Liver (tissue), 9 donors: ENCODE measurements around the gene SLIT3. TPM values are rescaled to one million over a fixed set of nuclear protein-coding genes. Genes with fewer than 3 reads are reported as not detected.

Experiments
- DNase-seq: peaks from one replicate; pipeline ENCODE4 v3.0.0-alpha.2; 2017; ENCODE audit warnings: low spot score
- H3K27ac ChIP-seq, 2 donors: one replicate each; pipeline ENCODE4 v1.7.0; 2013; ENCODE audit warnings: inconsistent platforms in 2 of 2, low read length in 2 of 2, control low read depth in 1 of 2, low read depth in 1 of 2, mild to moderate bottlenecking in 1 of 2
- H3K27me3 ChIP-seq, 4 donors: one replicate each; pipeline versions ENCODE4 v1.6.1 to v1.7.0; 2013; ENCODE audit warnings: low read length in 3 of 4, inconsistent platforms in 1 of 4, mild to moderate bottlenecking in 1 of 4, moderate library complexity in 1 of 4; ENCODE audit not compliant: control insufficient read depth in 4 of 4, insufficient read depth in 4 of 4
- H3K36me3 ChIP-seq, 4 donors: one replicate each; pipeline versions ENCODE4 v1.6.1 to v1.7.0; 2013; ENCODE audit warnings: low read length in 3 of 4, mild to moderate bottlenecking in 3 of 4, low read depth in 1 of 4, moderate library complexity in 1 of 4; ENCODE audit not compliant: control insufficient read depth in 4 of 4, insufficient read depth in 3 of 4
- H3K4me1 ChIP-seq, 4 donors: one replicate each; pipeline versions ENCODE4 v1.6.1 to v1.7.0; 2013; ENCODE audit warnings: low read length in 3 of 4, mild to moderate bottlenecking in 3 of 4, moderate library complexity in 1 of 4; ENCODE audit not compliant: control insufficient read depth in 4 of 4, insufficient read depth in 4 of 4
- H3K4me3 ChIP-seq, 3 donors: one replicate each; pipeline versions ENCODE4 v1.6.1 to v1.7.0; 2013; ENCODE audit warnings: low read length in 3 of 3, control low read depth in 1 of 3, low read depth in 1 of 3, mild to moderate bottlenecking in 1 of 3
- H3K9ac ChIP-seq, 2 donors: one replicate each; pipeline ENCODE4 v1.7.0; 2013; ENCODE audit warnings: low read length in 2 of 2, mild to moderate bottlenecking in 2 of 2, moderate library complexity in 2 of 2, control low read depth in 1 of 2, low read depth in 1 of 2
- H3K9me3 ChIP-seq, 4 donors: one replicate each; pipeline versions ENCODE4 v1.6.1 to v1.7.0; 2013; ENCODE audit warnings: low read length in 3 of 4; ENCODE audit not compliant: control insufficient read depth in 4 of 4
- ATF3 ChIP-seq: IDR thresholded peaks from 2 replicates; pipeline ENCODE4 v1.6.1; 2016; ENCODE audit warnings: antibody characterized with exemption
- CTCF ChIP-seq: fragments of 150-350 bp; IDR thresholded peaks from 2 replicates; pipeline ENCODE4 v1.5.1; 2017; ENCODE audit warnings: improper control_type of control experiment, low read depth, low read length; ENCODE audit not compliant: missing input control
- EGR1 ChIP-seq, 2 donors: IDR thresholded peaks; 2 replicates each; pipeline ENCODE4 v1.6.1; 2016 to 2018; ENCODE audit warnings: antibody characterized with exemption in 2 of 2, low read depth in 2 of 2
- FOXA1 ChIP-seq: IDR thresholded peaks from 2 replicates; pipeline ENCODE4 v1.6.1; 2016; ENCODE audit warnings: antibody characterized with exemption
- FOXA2 ChIP-seq: IDR thresholded peaks from 2 replicates; pipeline ENCODE4 v1.6.1; 2016; ENCODE audit warnings: antibody characterized with exemption
- GABPA ChIP-seq, 2 donors: IDR thresholded peaks in 1 of 2; conservative IDR thresholded peaks in 1 of 2; 2 replicates each; pipeline ENCODE4 v1.6.1; 2016; ENCODE audit warnings: antibody characterized with exemption in 2 of 2, mild to moderate bottlenecking in 1 of 2, moderate library complexity in 1 of 2
- HNF4A ChIP-seq, 2 donors: conservative IDR thresholded peaks; 2 replicates each; pipeline ENCODE4 v1.6.1; 2016; ENCODE audit warnings: antibody characterized with exemption in 2 of 2, mild to moderate bottlenecking in 2 of 2
- HNF4G ChIP-seq: IDR thresholded peaks from 2 replicates; pipeline ENCODE4 v1.6.1; 2016; ENCODE audit warnings: antibody characterized with exemption
- JUND ChIP-seq, 2 donors: IDR thresholded peaks; 2 replicates each; pipeline ENCODE4 v1.6.1; 2016; ENCODE audit warnings: antibody characterized with exemption in 2 of 2
- MAX ChIP-seq: IDR thresholded peaks from 2 replicates; pipeline ENCODE4 v1.6.1; 2016; ENCODE audit warnings: antibody characterized with exemption
- NR2F2 ChIP-seq: IDR thresholded peaks from 2 replicates; pipeline ENCODE4 v1.6.1; 2016; ENCODE audit warnings: antibody characterized with exemption
- RAD21 ChIP-seq, 2 donors: IDR thresholded peaks; 2 replicates each; pipeline ENCODE4 v1.6.1; 2016; ENCODE audit warnings: antibody characterized with exemption in 2 of 2, mild to moderate bottlenecking in 2 of 2
- REST ChIP-seq: IDR thresholded peaks from 2 replicates; pipeline ENCODE4 v1.6.1; 2016; ENCODE audit warnings: antibody characterized with exemption, mild to moderate bottlenecking
- RXRA ChIP-seq, 2 donors: IDR thresholded peaks; 2 replicates each; pipeline ENCODE4 v1.6.1; 2017 to 2018; ENCODE audit warnings: antibody characterized with exemption in 2 of 2, mild to moderate bottlenecking in 1 of 2
- SP1 ChIP-seq: IDR thresholded peaks from 2 replicates; pipeline ENCODE4 v1.6.1; 2018; ENCODE audit warnings: antibody characterized with exemption, mild to moderate bottlenecking
- TAF1 ChIP-seq: conservative IDR thresholded peaks from 2 replicates; pipeline ENCODE4 v1.6.1; 2016; ENCODE audit warnings: antibody characterized with exemption, mild to moderate bottlenecking
- YY1 ChIP-seq: IDR thresholded peaks from 2 replicates; pipeline ENCODE4 v1.6.1; 2016; ENCODE audit warnings: antibody characterized with exemption, mild to moderate bottlenecking
- WGBS: extraction: QIAGEN DNeasy Blood & Tissue Kit; methylation state at CpG from one replicate; pipeline ENCODE4 v1.1.7; 2013; 5-methylcytosine and 5-hydroxymethylcytosine counted together
- polyA plus RNA-seq, 2 donors: library from polyadenylated mRNA; stranded (reverse) in 1 of 2; unstranded in 1 of 2; fragments of 200-250 nt in 1 of 2; fragments of >200 nt in 1 of 2; fragmentation: Nextera tagmentation in 1 of 2; extraction: Ambion mirVana in 1 of 2; gene quantifications; one replicate each; pipeline versions ENCODE4 v1.2.1 to v1.2.3, GENCODE V29; 2013 to 2015
- total RNA-seq, 2 donors: library from RNA; depleted of rRNA; stranded (reverse); fragments of >200 nt; gene quantifications; one replicate each; pipeline ENCODE4 v1.2.3, GENCODE V29; 2014
- donor health status: healthy.
- donor health status: healthy.
- donor health status: healthy.
- donor health status: healthy.
- donor health status: healthy.

The SLIT3 gene
- total and polyA plus RNA-seq, 4 donors, result 0.61 to 1.3 (median 0.91) TPM

GRCh38 chr5:169147534-169147933 is 153.4 kb downstream of the SLIT3 start:
- no peak for DNase-seq
- WGBS, result 73% methylated on average over 4 of the region's 4 CpGs
- H3K27me3 ChIP-seq, result peaks cover 0 to 6% (median 0%) of the 10 kb centered on the region in 4 donors
- H3K9ac ChIP-seq, result no peak overlapping the region
- H3K4me3 ChIP-seq, result no peak overlapping the region
- no peak overlapping the region for H3K27ac ChIP-seq
- no peak for TF ChIP-seq ATF3
- no peak for TF ChIP-seq EGR1 (IDR thresholded peaks at IDR 0.05; ENCODE audit: low read depth in 2 of 2)
- no peak for TF ChIP-seq YY1
- no peak for TF ChIP-seq CTCF
- TF ChIP-seq MAX, result no peak
- TF ChIP-seq FOXA2, result no peak
- no peak for TF ChIP-seq HNF4A (conservative IDR thresholded peaks at IDR 0.05)
- TF ChIP-seq HNF4G, result no peak
- no peak for TF ChIP-seq REST
- TF ChIP-seq JUND (IDR thresholded peaks at IDR 0.05), result no peak
- TF ChIP-seq GABPA (IDR thresholded peaks at IDR 0.05 in 1 of 2, conservative IDR thresholded peaks at IDR 0.05 in 1 of 2), result no peak
- no peak for TF ChIP-seq FOXA1
- no peak for TF ChIP-seq RXRA (IDR thresholded peaks at IDR 0.05)
- TF ChIP-seq SP1, result no peak
- no peaks in the 10 kb centered on the region for H3K36me3 ChIP-seq
- H3K9me3 ChIP-seq, result no peaks in the 10 kb centered on the region
- H3K4me1 ChIP-seq, result no peaks in the 10 kb centered on the region

GRCh38 chr5:169146158-169146557 is 154.8 kb downstream of the SLIT3 start:
- 81% methylated on average over 8 of the region's 8 CpGs for WGBS
- H3K36me3 ChIP-seq, result no peaks in the 10 kb centered on the region
- no peak overlapping the region for H3K27ac ChIP-seq
- no peak overlapping the region for H3K9ac ChIP-seq
- H3K27me3 ChIP-seq, result peaks cover 0 to 4% (median 0%) of the 10 kb centered on the region in 4 donors
- H3K9me3 ChIP-seq, result no peaks in the 10 kb centered on the region
- no peak for DNase-seq
- H3K4me1 ChIP-seq, result no peaks in the 10 kb centered on the region
- H3K4me3 ChIP-seq, result no peak overlapping the region
- TF ChIP-seq CTCF (no peak), NR2F2 (no peak), HNF4G (no peak), YY1 (no peak), FOXA2 (no peak), REST (no peak), FOXA1 (no peak), HNF4A (conservative IDR thresholded peaks at IDR 0.05) (no peak), JUND (IDR thresholded peaks at IDR 0.05) (no peak), MAX (no peak), GABPA (IDR thresholded peaks at IDR 0.05 in 1 of 2, conservative IDR thresholded peaks at IDR 0.05 in 1 of 2) (no peak), SP1 (no peak), RXRA (IDR thresholded peaks at IDR 0.05) (no peak), TAF1 (no peak), EGR1 (IDR thresholded peaks at IDR 0.05; ENCODE audit: low read depth in 2 of 2) (no peak), ATF3 (no peak), RAD21 (IDR thresholded peaks at IDR 0.05) (no peak)
